Measurements from ENCODE around the gene RNF208. TPM values are rescaled to one million over a fixed set of nuclear protein-coding genes. Genes with fewer than 3 reads are reported as not detected.

RNF208 gene
- total and polyA plus RNA-seq, 2 experiments from 2014 or later = 1.4 to 5.6 TPM

DNA sequence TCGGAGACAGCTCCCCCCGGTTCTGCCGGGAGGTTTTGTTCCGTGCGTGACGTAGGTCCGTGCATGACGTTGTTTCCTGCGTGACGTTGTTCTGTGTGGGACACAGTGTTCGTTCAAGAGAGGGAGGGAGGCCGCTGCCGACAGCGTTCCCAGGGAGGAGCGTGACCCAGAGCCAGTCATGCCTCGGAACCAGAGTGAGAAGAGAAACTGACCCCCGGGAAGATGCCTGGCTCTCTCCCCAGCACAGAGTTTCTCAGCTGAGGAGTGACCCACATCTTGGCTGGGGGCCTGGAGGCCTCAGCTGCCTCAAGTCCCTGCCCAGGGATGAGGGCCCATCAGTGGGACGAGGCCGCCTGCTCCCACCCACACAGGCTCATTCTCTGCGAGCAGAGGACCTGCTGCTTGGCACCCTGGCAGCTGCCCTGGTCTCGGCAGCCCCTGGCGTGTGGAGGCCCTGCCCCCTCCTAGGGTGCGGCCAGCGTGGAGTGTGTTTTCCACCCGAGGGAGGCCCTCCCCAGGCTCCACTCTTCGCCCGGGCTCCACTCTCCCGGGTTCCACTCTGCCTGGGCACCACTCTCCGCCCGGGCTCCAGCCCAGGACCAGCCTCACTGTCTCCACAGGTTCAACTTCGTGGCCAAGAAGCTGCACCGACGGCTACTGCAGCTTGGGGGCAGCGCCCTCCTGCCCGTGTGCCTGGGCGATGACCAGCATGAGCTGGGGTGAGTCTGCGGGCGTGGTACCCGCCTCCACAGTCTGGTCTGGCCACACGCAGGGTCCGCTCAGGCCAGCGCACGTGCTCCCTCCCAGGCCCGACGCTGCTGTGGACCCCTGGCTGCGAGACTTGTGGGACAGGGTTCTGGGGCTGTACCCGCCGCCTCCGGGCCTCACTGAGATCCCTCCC lies 8.6 kb downstream of the RNF208 start:
- H3K4me1 ChIP-seq (ENCODE audit: insufficient read depth) = no peaks in the 10 kb centered on the region
- 0 out of 2 replicates have a peak, but pooled peaks cover 3% of the 10 kb centered on the region for H3F3A ChIP-seq (replicated peaks; ENCODE audit: low read depth)
- H3K4me3 ChIP-seq = no peak overlapping the region
- H3K9me3 Mint-ChIP-seq = no peaks in the 10 kb centered on the region; the same call in 2 of the 3 replicates
- no peak overlapping the region; the same call in 2 of the 3 replicates for H3K4me3 Mint-ChIP-seq
- H3K36me3 ChIP-seq (ENCODE audit: insufficient read depth) = no peaks in the 10 kb centered on the region
- no peaks in the 10 kb centered on the region for H3K27me3 ChIP-seq (ENCODE audit: insufficient read depth)
- DNase-seq (ENCODE audit: low spot score) (no peak), ATAC-seq (peak; percentile 5; the same call in 1 of the 3 replicates)
- H3K27me3 Mint-ChIP-seq (ENCODE audit: insufficient read depth, low read depth, poor library complexity) = peaks cover 2% of the 10 kb centered on the region
- H3K27ac ChIP-seq (ENCODE audit: low read depth) = no peak overlapping the region
- H3K4me2 ChIP-seq = no peak overlapping the region
- no peaks in the 10 kb centered on the region for H3K79me2 ChIP-seq (replicated peaks; ENCODE audit: insufficient read depth)
- H3K27ac Mint-ChIP-seq = no peak overlapping the region
- peaks cover 5% of the 10 kb centered on the region; the same call in 2 of the 3 replicates for H3K4me1 Mint-ChIP-seq
- TF ChIP-seq EZH2phosphoT487 (IDR thresholded peaks at IDR 0.05; ENCODE audit: unreplicated experiment) (no peak), CREB1 (CRISPR knock-in tag; IDR thresholded peaks at IDR 0.05; ENCODE audit: low read depth) (no peak)
- TF ChIP-seq, protein P1, sequence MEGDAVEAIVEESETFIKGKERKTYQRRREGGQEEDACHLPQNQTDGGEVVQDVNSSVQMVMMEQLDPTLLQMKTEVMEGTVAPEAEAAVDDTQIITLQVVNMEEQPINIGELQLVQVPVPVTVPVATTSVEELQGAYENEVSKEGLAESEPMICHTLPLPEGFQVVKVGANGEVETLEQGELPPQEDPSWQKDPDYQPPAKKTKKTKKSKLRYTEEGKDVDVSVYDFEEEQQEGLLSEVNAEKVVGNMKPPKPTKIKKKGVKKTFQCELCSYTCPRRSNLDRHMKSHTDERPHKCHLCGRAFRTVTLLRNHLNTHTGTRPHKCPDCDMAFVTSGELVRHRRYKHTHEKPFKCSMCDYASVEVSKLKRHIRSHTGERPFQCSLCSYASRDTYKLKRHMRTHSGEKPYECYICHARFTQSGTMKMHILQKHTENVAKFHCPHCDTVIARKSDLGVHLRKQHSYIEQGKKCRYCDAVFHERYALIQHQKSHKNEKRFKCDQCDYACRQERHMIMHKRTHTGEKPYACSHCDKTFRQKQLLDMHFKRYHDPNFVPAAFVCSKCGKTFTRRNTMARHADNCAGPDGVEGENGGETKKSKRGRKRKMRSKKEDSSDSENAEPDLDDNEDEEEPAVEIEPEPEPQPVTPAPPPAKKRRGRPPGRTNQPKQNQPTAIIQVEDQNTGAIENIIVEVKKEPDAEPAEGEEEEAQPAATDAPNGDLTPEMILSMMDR (conservative IDR thresholded peaks at IDR 0.05; ENCODE audit: low read depth in 2 of 2) = peak in 1 of 2 experiments; percentile 59; a peak in 3 of 4 replicates
- H3K36me3 Mint-ChIP-seq (ENCODE audit: low read depth) = peaks cover 16% of the 10 kb centered on the region
- no peaks in the 10 kb centered on the region for H3K9me2 ChIP-seq (ENCODE audit: insufficient read depth)
- no peak overlapping the region for H2AFZ ChIP-seq
- H4K20me1 ChIP-seq (replicated peaks; ENCODE audit: insufficient read depth) = no peaks in the 10 kb centered on the region; the same call in 1 of the 2 replicates

DNA sequence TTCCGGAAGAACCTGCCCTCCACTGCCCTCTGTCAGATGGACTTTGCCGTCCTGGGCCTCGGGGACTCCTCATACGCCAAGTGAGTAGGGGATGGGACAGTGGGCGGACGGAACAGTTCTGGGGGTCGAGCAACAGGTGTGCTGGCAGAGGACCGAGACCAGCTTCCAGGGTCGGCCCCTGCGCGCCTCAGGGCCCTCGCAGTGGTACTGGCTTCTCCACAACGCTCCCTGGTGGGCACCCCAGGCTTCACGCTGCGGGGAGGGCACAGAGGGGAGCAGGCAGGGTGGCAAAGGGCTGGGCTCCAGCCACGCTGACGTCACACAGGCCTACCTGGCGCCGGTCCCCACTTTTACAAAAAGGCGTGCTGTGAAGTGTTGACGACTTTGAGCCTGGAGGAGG lies 9.5 kb downstream of the RNF208 start:
- Histone ChIP-seq H3K9me2 (ENCODE audit: insufficient read depth) (no peaks in the 10 kb centered on the region), H3K36me3 (ENCODE audit: insufficient read depth) (no peaks in the 10 kb centered on the region), H3K79me2 (replicated peaks; ENCODE audit: insufficient read depth) (no peaks in the 10 kb centered on the region), H2AFZ (no peak overlapping the region), H3K4me2 (no peak overlapping the region), H3F3A (replicated peaks; ENCODE audit: low read depth) (0 out of 2 replicates have a peak, but pooled peaks cover under 1% of the 10 kb centered on the region), H3K4me1 (ENCODE audit: insufficient read depth) (no peaks in the 10 kb centered on the region), H3K27me3 (ENCODE audit: insufficient read depth) (no peaks in the 10 kb centered on the region), H3K4me3 (no peak overlapping the region), H4K20me1 (replicated peaks; ENCODE audit: insufficient read depth) (no peaks in the 10 kb centered on the region; the same call in 1 of the 2 replicates), H3K27ac (ENCODE audit: low read depth) (no peak overlapping the region)
- H3K9me3 Mint-ChIP-seq = no peaks in the 10 kb centered on the region; the same call in 2 of the 3 replicates
- peaks cover 6% of the 10 kb centered on the region for H3K4me1 Mint-ChIP-seq
- no peak overlapping the region for H3K27ac Mint-ChIP-seq
- no peak for DNase-seq (ENCODE audit: low spot score)
- H3K27me3 Mint-ChIP-seq (ENCODE audit: insufficient read depth, low read depth, poor library complexity) = peaks cover 2% of the 10 kb centered on the region
- ATAC-seq = no peak
- TF ChIP-seq ZNF331 (CRISPR knock-in tag; IDR thresholded peaks at IDR 0.05; ENCODE audit: low read depth) = no peak
- TF ChIP-seq, protein P1 (conservative IDR thresholded peaks at IDR 0.05; ENCODE audit: low read depth in 2 of 2) = peak in 1 of 2 experiments; percentile 45; a peak in 2 of 4 replicates
- H3K36me3 Mint-ChIP-seq (ENCODE audit: low read depth) = peaks cover 22% of the 10 kb centered on the region
- no peak overlapping the region for H3K4me3 Mint-ChIP-seq

Measured in GM23338 (cell line).